HUES48 (cell line): Measurements from ENCODE around the gene ERGIC2.

Experiments
- H3K27ac ChIP-seq: one replicate; pipeline ENCODE4 v1.7.0; 2013; ENCODE audit warnings: low read depth, low read length, inconsistent platforms
- H3K27me3 ChIP-seq: 2 replicates; pipeline ENCODE4 v1.6.1; 2013; ENCODE audit warnings: mild to moderate bottlenecking, low read length; ENCODE audit not compliant: control insufficient read depth, insufficient read depth
- H3K36me3 ChIP-seq: 2 replicates; pipeline ENCODE4 v1.6.1; 2013; ENCODE audit warnings: low read length; ENCODE audit not compliant: control insufficient read depth, insufficient read depth
- H3K4me1 ChIP-seq: 2 replicates; pipeline ENCODE4 v1.6.1; 2013; ENCODE audit warnings: mild to moderate bottlenecking, low read length; ENCODE audit not compliant: control insufficient read depth, insufficient read depth
- H3K4me3 ChIP-seq: 2 replicates; pipeline ENCODE4 v1.5.1; 2013; ENCODE audit warnings: mild to moderate bottlenecking, low read depth, low read length
- H3K9ac ChIP-seq: 2 replicates; pipeline ENCODE4 v1.6.1; 2013; ENCODE audit warnings: mild to moderate bottlenecking, low read depth, low read length, moderate library complexity
- H3K9me3 ChIP-seq: 2 replicates; pipeline ENCODE4 v1.6.1; 2013; ENCODE audit warnings: low read length; ENCODE audit not compliant: control insufficient read depth, insufficient read depth

ERGIC2 gene

GRCh38 chr12:29380536-29381523, at the start of gene ERGIC2:
TSS of gene ERGIC2 (minus strand) at chr12:29381172. CDS start at chr12:29371633, 9,539 bp downstream.
- H3K27ac ChIP-seq = peak within 1 kb of the TSS; percentile 97

GRCh38 chr12:29430716-29431044, 49.7 kb upstream of the ERGIC2 start:
- Histone ChIP-seq H3K9ac (no peak overlapping the region), H3K9me3 (no peaks in the 10 kb centered on the region), H3K27ac (peak overlapping the region; percentile 70), H3K4me1 (no peaks in the 10 kb centered on the region), H3K4me3 (no peak overlapping the region), H3K36me3 (no peaks in the 10 kb centered on the region), H3K27me3 (no peaks in the 10 kb centered on the region)

More at GRCh38 chr12:29380536-29381523, at the start of gene ERGIC2:
- Histone ChIP-seq H3K27me3 (no peaks in the 10 kb centered on the region), H3K4me3 (peak within 1 kb of the TSS; percentile 96), H3K4me1 (peaks cover 7% of the 10 kb centered on the region; the same call in 1 of the 2 replicates), H3K9ac (peak within 1 kb of the TSS; percentile 95), H3K9me3 (no peaks in the 10 kb centered on the region), H3K36me3 (no peaks in the 10 kb centered on the region; the same call in 1 of the 2 replicates)

GRCh38 chr12:29429999-29430715, 49.2 kb upstream of the ERGIC2 start:
- Histone ChIP-seq H3K27ac (peak overlapping the region; percentile 70), H3K9ac (no peak overlapping the region), H3K36me3 (no peaks in the 10 kb centered on the region)

GRCh38 chr12:29428633-29429032, 47.7 kb upstream of the ERGIC2 start:
- Histone ChIP-seq H3K9ac (no peak overlapping the region), H3K4me1 (no peaks in the 10 kb centered on the region), H3K4me3 (no peak overlapping the region), H3K9me3 (peaks cover 4% of the 10 kb centered on the region; the same call in 1 of the 2 replicates), H3K27ac (no peak overlapping the region), H3K27me3 (no peaks in the 10 kb centered on the region), H3K36me3 (no peaks in the 10 kb centered on the region)

More at GRCh38 chr12:29429999-29430715, 49.2 kb upstream of the ERGIC2 start:
- Histone ChIP-seq H3K4me3 (no peak overlapping the region), H3K4me1 (no peaks in the 10 kb centered on the region), H3K9me3 (no peaks in the 10 kb centered on the region), H3K27me3 (no peaks in the 10 kb centered on the region)

GRCh38 chr12:29427964-29428363, 47.0 kb upstream of the ERGIC2 start:
- Histone ChIP-seq H3K27me3 (no peaks in the 10 kb centered on the region), H3K9me3 (peaks cover 11% of the 10 kb centered on the region), H3K9ac (no peak overlapping the region), H3K4me1 (no peaks in the 10 kb centered on the region), H3K4me3 (no peak overlapping the region), H3K36me3 (no peaks in the 10 kb centered on the region), H3K27ac (no peak overlapping the region)

- Histone ChIP-seq H3K9me3 (peaks cover 15% of the 10 kb centered on the region), H3K36me3 (no peaks in the 10 kb centered on the region), H3K4me1 (no peaks in the 10 kb centered on the region), H3K9ac (no peak overlapping the region), H3K27me3 (no peaks in the 10 kb centered on the region), H3K27ac (no peak overlapping the region), H3K4me3 (no peak overlapping the region)
Measured at GRCh38 chr12:29426498-29426897, 45.5 kb upstream of the ERGIC2 start.

GRCh38 chr12:29425722-29426121, 44.8 kb upstream of the ERGIC2 start:
- Histone ChIP-seq H3K36me3 (no peaks in the 10 kb centered on the region), H3K27me3 (no peaks in the 10 kb centered on the region), H3K4me3 (no peak overlapping the region), H3K27ac (no peak overlapping the region), H3K9me3 (peaks cover 15% of the 10 kb centered on the region), H3K9ac (no peak overlapping the region), H3K4me1 (no peaks in the 10 kb centered on the region)

GRCh38 chr12:29416748-29417147, 35.8 kb upstream of the ERGIC2 start:
- Histone ChIP-seq H3K27me3 (no peaks in the 10 kb centered on the region), H3K9me3 (peaks cover 13% of the 10 kb centered on the region), H3K4me3 (no peak overlapping the region), H3K4me1 (no peaks in the 10 kb centered on the region), H3K9ac (no peak overlapping the region), H3K27ac (no peak overlapping the region), H3K36me3 (no peaks in the 10 kb centered on the region)

GRCh38 chr12:29415111-29415510, 34.1 kb upstream of the ERGIC2 start:
- Histone ChIP-seq H3K27ac (no peak overlapping the region), H3K4me3 (no peak overlapping the region), H3K9ac (no peak overlapping the region), H3K27me3 (no peaks in the 10 kb centered on the region), H3K4me1 (no peaks in the 10 kb centered on the region), H3K9me3 (peaks cover 13% of the 10 kb centered on the region), H3K36me3 (no peaks in the 10 kb centered on the region)

GRCh38 chr12:29414368-29414767, 33.4 kb upstream of the ERGIC2 start:
- Histone ChIP-seq H3K4me1 (no peaks in the 10 kb centered on the region), H3K9me3 (peaks cover 13% of the 10 kb centered on the region), H3K27me3 (no peaks in the 10 kb centered on the region), H3K9ac (no peak overlapping the region), H3K36me3 (no peaks in the 10 kb centered on the region), H3K4me3 (no peak overlapping the region), H3K27ac (no peak overlapping the region)

GRCh38 chr12:29405561-29405960, 24.6 kb upstream of the ERGIC2 start:
- H3K27ac ChIP-seq = no peak overlapping the region
- H3K4me3 ChIP-seq = no peak overlapping the region
- no peaks in the 10 kb centered on the region for H3K27me3 ChIP-seq
- H3K36me3 ChIP-seq = no peaks in the 10 kb centered on the region
- no peaks in the 10 kb centered on the region for H3K9me3 ChIP-seq
- H3K4me1 ChIP-seq = no peaks in the 10 kb centered on the region
- H3K9ac ChIP-seq = no peak overlapping the region
